HG02642 (cell line): Measurements from ENCODE around the gene SRGAP2C.
A peak's percentile ranks its signal among the peaks of the same experiment; 100 is the strongest.
"Not testable (repeated sequence)": the region's sequence is repeated elsewhere in the genome, so short reads cannot be mapped to it uniquely, and the experiment has no call there.

Experiments used
- ATAC-seq: cut with Tn5 transposase; IDR thresholded peaks from one replicate; pipeline ENCODE4 v1.9.1; 2021; ENCODE audit warnings: mild to moderate bottlenecking; ENCODE audit not compliant: unreplicated experiment, poor library complexity

SRGAP2C gene

DNA sequence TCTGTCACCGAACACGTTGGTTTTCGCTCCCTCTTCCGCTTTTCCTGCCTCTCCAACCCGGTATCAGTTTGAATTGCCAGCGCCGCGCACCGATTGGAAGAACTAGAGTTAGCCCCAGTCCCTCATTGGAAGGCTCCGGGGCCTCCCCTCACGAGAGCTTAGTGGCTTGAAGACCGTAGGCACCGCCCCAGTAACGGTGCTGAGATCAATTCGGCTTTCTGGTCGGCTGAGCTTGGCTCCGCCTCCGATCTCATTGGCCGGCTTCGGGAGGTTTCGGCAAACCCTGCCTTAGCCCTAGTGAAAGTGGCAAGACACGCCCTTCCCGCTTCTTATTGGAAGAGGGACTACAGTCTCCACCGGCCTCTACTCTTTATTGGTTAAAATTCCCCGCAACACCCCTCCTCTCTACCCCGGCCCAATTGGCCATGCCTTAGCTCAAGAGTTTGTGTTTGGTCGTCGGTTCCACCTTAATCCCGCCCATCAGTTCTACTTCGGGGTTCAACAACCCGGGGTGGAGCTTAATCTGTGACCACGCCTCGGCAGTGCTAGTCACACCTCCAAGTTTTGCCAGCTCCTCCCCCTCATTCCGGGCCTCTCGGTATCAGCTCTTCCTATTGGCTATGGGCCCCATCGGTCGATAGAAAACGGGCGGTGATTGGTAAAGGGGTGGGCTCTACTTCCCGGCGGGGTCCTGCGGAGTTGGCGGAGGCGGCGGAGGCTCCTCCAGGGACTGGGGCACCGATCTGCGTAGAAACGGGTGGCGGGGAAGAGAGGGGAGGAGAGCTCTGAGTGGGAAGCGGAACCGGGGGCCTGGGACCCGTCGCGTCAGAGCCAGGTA lies at the start of gene SRGAP2C, which contains the start of gene FAM72B:
Gene SRGAP2C (plus strand): TSS at position 686 of the 838 bp plus-strand sequence. CDS start 2,472 bp downstream, outside the sequence.
Gene FAM72B (minus strand): TSS at position 51 of the 838 bp plus-strand sequence. CDS start 851 bp downstream, outside the sequence.
- ATAC-seq = peak; percentile 88

DNA sequence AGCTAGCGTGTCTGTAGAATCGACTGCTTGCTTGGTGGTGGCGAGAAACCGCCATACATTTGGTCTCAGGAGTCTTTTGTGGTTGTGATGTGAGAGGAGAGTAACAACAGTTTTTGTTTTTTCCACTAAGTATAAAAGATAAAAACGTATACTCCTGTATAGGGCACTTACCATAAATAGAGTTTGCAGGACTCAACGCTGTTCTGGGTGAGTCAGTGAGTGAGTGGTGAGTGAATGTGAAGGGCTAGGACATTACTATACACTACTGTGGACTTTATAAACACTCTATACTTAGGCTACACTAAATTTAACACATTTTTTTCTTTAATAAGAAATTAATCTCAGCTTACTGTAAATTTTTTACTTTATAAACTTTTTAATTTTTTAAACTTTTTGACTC lies 44.4 kb upstream of the SRGAP2C start:
- ATAC-seq = not testable (repeated sequence)

DNA sequence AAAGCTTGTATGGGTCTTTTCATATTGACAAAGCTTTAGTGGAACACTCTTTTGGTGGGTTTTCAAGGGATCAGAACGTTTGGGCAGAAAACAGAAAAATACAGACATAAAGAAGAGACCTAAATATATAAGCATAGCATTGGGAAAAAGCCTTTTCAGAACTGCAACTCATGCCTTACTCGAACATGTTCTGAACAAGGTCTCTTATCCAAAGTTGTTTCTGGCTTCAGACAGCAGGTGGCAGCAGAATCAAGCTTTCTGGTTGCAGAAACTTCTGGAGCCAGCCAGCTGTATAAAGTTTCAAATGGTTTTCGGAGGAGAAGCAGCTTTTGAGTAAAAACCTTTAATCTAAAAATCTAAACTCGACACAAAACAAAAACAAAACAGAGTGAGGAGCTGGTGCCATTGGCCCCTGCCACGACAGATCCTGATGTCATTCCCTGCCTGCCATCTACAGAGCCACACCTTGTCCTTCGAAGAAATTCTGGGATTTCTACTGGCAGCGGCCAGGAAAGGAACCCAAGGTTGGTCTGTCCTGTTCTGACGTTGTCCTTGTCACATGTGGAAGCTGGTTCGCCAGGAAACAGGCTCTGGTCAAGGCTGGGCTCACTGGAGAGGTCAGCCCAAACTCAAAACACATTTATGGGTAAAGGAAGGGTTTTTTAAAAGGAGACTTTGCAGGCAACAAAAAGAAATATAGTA lies 36.1 kb upstream of the SRGAP2C start:
- not testable (repeated sequence) for ATAC-seq

DNA sequence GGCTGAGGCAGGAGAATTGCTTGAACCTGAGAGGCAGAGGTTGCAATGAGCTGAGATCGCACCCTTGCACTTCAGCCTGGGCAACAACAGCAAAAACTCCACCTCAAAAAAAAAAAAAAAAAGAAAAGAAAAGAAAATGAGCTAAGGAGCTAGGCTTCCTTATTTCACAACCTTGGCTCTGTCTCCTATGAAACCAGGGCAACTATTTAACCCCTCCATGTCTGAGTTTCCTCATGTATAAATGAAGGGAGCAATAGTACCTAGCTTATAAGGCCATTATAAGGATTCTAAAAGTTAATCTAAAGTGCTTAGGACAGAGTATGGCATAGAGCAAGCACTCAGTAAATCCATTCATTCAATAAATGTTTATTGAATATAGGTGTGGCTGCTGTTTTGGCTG lies 33.5 kb upstream of the SRGAP2C start:
- not testable (repeated sequence) for ATAC-seq

DNA sequence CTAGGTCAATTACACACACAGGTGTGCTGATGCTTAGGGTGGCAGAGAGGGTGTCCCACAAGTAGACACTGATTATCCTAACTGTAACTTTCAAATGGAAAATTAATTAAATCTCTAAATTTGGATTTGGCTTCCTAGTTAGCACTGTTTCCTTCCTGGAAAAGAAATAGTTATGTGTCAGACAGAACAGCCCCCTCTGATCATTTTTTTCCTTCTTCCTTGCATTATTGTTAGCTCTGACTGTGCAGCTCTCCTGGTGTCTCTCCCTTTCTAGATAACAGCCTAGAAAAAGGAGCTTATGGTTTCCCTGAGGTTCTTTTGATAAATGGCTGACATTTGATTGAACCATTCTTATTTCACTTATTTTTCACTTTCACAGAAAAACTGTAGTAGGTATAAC lies 32.0 kb upstream of the SRGAP2C start:
- ATAC-seq = not testable (repeated sequence)

DNA sequence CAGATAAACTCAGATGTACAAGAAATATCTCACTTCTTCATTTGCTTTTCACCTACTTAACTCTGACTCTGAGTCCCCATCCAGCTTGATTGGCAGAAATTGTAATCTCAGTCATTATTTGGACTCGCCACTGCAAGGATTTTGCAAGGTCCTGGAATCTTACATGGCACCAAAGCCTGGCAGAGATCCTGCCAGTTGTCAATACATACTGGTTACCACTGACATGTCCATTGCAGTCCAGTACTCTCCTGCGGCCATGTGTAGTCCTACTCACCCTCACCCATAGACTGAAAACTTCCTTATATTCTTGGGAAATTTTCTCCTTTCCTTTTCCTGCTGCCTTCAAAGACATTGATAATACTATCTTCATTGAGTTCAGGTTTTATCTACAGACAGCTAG lies 30.0 kb upstream of the SRGAP2C start:
- not testable (repeated sequence) for ATAC-seq

DNA sequence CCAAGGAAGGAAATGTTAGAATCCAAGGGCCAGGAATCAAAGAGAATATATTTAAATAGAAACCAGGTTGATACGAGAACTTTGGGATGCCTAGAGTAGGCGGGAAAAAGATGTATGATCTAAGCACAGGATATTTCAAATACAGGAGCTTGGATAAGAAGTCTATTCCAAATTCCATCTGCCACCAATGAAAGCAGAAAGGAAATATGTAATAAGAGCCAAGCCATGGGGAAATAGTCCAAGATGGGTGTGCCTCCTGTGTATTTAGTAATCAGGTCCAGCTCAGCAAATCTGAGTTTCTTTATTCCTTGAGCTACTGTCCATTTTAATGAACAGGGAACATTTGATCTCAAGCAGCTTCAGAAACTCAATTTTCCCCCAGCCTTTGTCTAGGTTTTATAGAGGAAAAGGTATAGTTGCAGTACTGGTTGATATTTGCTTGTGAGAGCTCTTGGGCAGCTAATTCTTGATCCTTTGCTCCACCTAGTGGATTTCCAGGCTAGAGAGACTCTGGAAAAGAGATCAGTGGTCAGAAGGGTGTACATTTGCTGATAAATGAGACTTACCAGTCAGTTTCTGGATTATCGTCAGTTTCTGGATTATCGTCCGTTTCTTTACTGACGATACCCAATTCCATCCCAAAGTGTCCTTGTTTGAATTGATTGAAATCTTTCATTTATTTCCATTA lies 29.0 kb upstream of the SRGAP2C start:
- ATAC-seq = not testable (repeated sequence)

DNA sequence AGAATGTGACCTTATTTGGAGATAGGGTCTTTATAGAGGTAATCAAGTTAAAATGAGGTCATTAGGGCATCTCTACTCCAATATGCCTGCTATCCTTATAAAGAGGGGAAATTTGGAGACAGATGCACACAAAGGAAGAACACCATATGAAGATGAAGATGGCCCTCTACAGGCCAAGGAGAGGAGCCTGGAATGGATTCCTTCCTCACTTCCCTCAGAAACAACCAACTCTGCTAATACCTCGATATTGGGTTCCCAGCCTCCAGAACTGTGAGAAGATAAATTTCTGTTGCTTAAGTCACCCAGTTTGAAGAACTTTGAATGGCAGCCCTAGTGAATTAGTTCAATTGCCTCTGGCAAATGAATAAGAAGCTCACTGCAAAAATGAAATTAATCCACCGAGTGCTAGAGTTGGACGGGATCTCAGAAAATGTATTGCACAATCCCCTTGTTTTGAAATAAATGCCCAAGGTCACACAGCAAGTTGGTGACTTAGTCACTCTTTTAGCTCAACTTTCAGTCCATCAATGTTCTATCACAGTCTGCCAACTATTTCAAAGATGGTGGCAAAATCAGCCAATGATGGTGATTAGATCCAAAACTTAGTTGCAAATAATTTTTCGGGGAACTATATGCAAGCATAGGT lies 27.7 kb upstream of the SRGAP2C start:
- not testable (repeated sequence) for ATAC-seq

DNA sequence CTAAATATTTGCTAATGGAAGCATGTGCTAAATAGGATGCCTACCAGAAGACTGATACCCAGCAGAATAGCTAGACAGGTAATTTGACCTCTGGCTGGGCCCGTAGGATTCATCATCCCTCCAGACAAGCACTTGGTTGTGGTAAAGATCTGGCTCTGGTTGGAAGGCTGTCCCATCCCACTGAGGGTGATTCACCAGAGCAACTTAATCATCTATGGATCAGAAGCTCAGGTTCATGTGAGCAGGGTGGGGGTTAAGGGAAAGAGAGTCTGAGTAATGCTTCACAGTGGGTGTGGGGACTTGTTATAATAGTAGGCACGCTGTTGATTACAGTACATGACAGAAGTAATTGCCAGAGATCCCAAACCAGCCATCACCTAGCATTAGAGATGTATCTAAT lies 27.2 kb upstream of the SRGAP2C start:
- not testable (repeated sequence) for ATAC-seq

DNA sequence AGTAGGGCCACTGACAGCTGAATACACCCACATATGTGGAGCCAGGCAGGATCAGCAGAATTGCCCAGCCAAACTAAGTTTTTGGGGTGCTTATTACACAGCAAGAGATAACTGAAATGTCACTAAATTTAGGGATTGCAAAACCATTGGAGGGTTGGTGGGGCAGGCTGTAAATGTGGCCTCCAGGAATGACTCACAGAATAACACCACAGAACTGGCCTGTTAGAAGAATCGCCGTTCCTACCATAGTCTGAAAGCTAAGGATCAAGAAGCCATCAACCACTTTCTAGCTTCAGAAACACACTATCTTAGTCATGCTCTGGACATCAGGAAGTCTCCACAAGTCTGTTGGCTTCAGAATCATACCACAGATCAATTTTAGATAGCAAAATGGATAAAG lies 24.7 kb upstream of the SRGAP2C start:
- not testable (repeated sequence) for ATAC-seq

DNA sequence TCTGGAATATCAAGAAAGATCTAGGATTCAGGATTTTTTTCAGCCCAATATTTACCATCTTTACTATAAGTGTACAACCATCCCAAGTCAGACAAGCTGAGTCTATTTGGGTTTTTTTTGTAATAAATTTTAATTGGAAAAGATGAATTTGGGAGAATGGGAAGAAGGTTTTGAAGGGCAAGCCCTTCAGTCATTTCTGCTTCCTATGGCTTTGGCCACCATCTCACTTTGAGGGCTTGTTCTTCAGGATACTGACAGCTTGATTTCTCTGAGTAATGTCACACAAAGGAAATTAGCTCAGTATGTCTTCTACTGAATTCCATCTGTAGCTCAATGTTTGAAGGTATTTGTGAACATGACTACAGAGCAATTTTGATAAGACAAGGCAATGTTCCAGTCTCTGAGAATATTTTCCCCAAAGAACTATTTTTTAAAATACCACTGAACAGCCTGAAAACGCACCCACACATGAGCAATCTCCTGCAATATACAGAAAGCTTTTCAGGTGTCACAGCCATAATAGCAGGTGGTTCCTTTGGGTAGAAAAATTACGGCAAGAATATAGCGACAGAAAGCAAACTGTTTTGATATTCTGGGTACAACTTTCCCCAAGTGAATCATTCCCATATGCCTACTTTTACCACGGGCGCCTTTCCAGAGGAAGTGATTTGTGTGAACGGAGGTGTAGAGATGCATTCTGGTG lies 23.4 kb upstream of the SRGAP2C start:
- not testable (repeated sequence) for ATAC-seq

DNA sequence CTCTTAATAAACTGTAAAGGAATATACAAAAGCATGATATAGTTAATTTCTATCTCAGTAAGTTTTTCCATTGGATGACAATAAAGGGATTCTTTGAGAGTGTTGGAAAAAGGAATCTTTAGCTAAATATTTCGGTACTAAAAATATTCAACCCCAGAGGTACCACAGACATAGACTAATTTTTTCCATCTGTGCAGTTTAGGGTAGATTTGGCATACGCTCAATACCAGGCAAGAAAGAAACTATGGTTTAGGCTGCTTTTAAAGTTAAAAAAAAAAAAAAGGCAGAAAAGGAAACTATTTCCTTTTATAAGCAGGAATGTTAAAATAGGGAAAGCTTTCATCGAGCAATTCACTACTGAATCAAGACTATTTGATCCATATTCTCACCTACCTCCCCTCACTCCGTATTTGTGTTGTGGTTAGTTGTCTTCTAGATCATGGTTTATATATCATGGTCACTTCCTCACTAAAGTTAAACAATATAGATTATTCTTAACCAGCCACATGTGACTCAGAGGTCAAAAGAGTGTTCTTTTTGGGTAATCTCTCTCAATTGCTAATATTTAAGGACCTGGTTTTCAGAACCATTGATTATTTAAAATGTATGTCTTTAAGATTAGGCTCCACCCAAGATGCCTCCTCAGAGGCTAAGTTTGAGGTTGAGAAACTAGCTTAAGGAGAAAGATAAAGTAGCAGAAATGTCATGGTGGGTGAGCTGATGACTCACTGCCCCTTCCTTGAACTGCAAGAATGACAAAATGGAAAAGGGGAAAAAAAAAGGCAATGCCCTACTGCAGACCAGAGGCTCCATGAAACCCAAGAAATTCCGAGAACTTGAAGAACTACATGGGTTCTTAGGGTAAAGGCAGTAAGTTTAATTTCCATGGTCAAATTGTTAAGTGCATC lies 20.7 kb upstream of the SRGAP2C start:
- ATAC-seq = not testable (repeated sequence)

DNA sequence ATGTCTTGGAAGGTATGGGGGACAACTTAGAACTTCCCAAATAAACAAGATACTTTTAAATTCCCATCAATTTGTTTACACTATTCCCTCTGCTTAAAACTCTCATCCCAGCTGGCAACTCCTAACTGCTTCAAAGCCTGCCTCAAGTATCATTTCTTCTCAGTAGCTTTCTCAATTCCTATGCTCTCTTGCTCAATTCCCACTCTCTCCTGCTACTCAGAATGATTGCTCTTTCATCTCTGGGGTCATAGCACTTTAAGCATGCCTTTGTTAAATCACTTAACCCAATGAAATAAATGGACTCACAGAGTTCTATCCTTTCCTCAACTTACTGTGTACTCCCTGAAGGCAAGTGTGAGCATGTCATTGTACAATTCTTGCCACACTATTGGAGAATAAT lies 19.5 kb upstream of the SRGAP2C start:
- not testable (repeated sequence) for ATAC-seq

DNA sequence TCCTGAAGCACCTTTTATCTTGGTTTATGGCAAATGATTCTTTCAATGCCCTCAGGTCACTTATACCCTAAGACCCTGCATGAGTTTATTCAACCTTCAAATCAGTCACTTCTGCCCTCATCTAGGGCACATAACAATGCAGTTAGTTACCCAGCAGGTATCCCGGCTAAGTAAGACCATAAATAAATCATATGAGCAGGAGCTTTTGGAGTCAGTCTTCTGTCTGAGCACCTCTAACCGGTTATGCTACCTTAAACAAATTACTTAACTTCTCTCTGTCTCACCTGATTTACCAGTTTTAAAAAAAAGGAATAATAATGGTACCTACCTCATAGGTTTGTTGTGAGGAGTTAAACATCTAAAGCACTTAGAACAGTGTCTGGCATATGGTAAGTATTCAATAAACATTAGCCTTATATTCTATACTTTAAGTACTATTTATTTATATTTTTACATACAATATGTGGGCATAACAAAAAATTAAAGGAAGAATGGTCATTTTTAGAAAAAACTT lies 17.5 kb upstream of the SRGAP2C start:
- ATAC-seq = not testable (repeated sequence)

DNA sequence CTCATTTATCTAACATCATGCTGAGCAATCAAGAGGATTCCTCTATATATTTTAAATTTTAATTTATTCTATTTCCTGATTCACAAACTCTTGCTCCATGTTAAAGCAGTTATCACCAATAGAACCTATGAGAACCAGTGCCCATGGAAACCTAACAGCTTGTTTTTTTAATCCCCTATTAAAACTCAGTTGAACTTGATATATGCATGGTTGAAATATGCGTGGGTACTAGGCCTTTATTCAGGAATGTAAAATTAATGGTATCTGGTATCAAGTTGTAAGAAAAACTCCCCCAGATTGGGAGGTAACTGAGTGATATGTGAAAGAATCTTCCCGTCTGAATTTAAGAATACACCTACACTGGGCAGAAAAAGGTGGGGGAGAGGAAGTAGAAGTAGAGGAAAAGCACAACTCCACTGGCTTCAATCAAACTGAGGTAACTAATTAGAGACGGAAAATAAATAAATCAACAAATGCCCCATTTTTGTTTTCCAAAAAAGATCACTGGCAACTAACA lies 16.6 kb upstream of the SRGAP2C start:
- ATAC-seq = not testable (repeated sequence)

DNA sequence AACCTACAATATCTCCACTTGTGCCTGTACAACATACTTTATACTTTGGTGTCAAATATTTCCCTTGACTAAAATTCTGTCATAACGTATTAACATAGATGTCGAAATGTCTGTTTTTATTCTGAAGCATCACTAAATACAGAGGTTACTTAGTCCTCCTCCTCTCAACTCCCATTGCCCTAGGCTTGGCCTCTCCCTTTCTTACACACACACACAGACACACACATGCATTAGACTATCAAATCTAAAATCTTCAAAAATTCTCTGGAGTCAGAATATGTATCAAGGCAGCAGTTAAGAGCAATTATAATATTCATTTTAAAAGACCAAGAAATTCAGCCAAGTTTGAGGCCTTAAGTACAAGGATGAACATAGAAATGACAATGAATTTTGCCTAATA lies 8.1 kb upstream of the SRGAP2C start:
- not testable (repeated sequence) for ATAC-seq

DNA sequence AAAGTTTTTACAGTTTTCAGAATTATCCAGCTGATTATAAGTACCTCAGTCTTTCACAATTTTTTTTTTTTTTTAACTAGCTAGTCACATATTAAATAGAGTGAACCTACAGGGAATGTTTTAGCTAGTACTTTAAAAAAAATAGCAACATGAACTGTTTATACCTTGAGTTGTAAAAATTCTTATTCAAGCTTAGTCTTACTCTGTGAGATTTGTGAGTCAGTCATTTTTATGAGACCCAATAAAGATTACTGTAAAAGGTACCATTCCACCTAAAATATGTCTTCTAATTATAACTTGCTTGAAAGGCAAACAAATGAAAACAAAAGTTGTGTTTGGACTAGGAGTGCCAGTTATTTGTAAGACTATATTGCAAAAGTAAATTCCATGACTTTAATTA lies 6.6 kb upstream of the SRGAP2C start:
- not testable (repeated sequence) for ATAC-seq

DNA sequence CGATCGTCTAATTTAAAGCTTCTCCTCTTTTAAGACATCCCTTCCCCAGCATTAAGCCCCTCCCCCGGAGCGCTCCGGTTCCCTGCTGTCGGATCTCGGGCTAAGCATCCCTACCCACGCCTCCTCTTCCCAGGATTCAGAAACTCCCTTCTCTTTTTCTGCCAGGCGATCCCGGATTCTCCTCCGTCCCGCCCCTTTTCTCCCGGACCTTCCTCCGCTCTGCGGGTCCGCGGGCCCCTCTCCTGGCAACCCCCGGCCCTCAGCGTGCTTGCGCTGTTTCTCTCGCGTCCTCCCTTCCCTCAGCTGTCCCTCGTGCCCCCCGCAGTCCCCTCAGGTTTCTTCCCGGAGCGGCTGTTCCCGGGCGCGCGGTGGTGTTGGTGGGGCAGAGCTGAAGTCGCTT lies 908 bp upstream of the SRGAP2C start:
- ATAC-seq = not testable (repeated sequence)
